Endothelial cell of umbilical vein (primary cell): ENCODE measurements around the gene ITGAE. TPM values are rescaled to one million over a fixed set of nuclear protein-coding genes. Genes with fewer than 3 reads are reported as not detected.

ENCODE experiments used
- BruUV-seq: library from RNA; stranded (reverse); fragments of 400-500 nt; replicated peaks from 2 replicates; lab custom pipeline; 2021; lab: Mats Ljungman, UMichigan
- CTCF ChIA-PET: fragments of 300-600, 350-600 bp; sonication (Branson Sonifier 250); formaldehyde crosslinking; loops from one replicate; lab custom pipeline; 2021; ENCODE audit warnings: antibody characterized with exemption, inconsistent platforms; lab: Charles Lee
- POLR2A ChIA-PET: fragments of 300-600, 350-600 bp; sonication (Branson Sonifier 250); formaldehyde crosslinking; loops from one replicate; lab custom pipeline; 2021; ENCODE audit warnings: antibody characterized with exemption, inconsistent platforms; lab: Charles Lee
- DNase-seq: peaks from one replicate; pipeline ENCODE4 v3.0.0-alpha.2; 2011; ENCODE audit warnings: low read depth, low spot score
- FAIRE-seq: peaks from 2 replicates; lab custom pipeline; 2011; peaks lifted over from hg19 to GRCh38; lab: Jason Lieb, UNC
- H2AFZ ChIP-seq: 2 replicates; pipeline ENCODE4 v1.6.0; 2012; ENCODE audit warnings: low read depth, low read length, control low read depth, inconsistent platforms
- H3K27ac ChIP-seq: 2 replicates; pipeline ENCODE4 v1.5.1; 2011; ENCODE audit warnings: low read depth, mild to moderate bottlenecking, control low read depth, low read length, moderate library complexity; ENCODE audit not compliant: insufficient read depth
- H3K27me3 ChIP-seq, 2 experiments: 2 replicates each; pipeline versions ENCODE4 v1.6.0 to v1.6.1; 2011; ENCODE audit warnings: low read length in 2 of 2, mixed read lengths in 1 of 2; ENCODE audit not compliant: control insufficient read depth in 2 of 2, insufficient read depth in 2 of 2
- H3K36me3 ChIP-seq, 2 experiments: 2 replicates in 1 of 2; 3 replicates in 1 of 2; pipeline ENCODE4 v1.5.1; 2011; ENCODE audit warnings: low read length in 2 of 2, mild to moderate bottlenecking in 1 of 2, moderate library complexity in 1 of 2; ENCODE audit not compliant: control insufficient read depth in 2 of 2, insufficient read depth in 2 of 2; ENCODE audit errors: extremely low read depth in 1 of 2
- H3K4me1 ChIP-seq: 3 replicates; pipeline ENCODE4 v1.5.1; 2011; ENCODE audit warnings: mild to moderate bottlenecking, low read length; ENCODE audit not compliant: control insufficient read depth, insufficient read depth; ENCODE audit errors: extremely low read depth
- H3K4me2 ChIP-seq: 2 replicates; pipeline ENCODE4 v1.6.1; 2011; ENCODE audit warnings: low read length, control low read depth, mixed read lengths; ENCODE audit not compliant: insufficient read depth
- H3K4me3 ChIP-seq, 3 experiments: fragments of 200-600 bp in 1 of 3; sonication (generic), shearing (Covaris generic) in 1 of 3; replicated peaks in 1 of 3; 2 replicates each; pipeline ENCODE4 v1.5.1; 2011 to 2016; ENCODE audit warnings: control low read depth in 3 of 3, low read length in 3 of 3, mild to moderate bottlenecking in 2 of 3, inconsistent platforms in 1 of 3, low read depth in 1 of 3, moderate library complexity in 1 of 3; ENCODE audit not compliant: insufficient read depth in 1 of 3
- H3K79me2 ChIP-seq: 2 replicates; pipeline ENCODE4 v1.6.0; 2012; ENCODE audit warnings: low read length, inconsistent platforms; ENCODE audit not compliant: control insufficient read depth, insufficient read depth
- H3K9ac ChIP-seq: replicated peaks from 2 replicates; pipeline ENCODE3; 2011; ENCODE audit warnings: low read length, control low read depth; ENCODE audit not compliant: insufficient read depth; ENCODE audit errors: extremely low read depth
- H3K9me1 ChIP-seq: replicated peaks from 3 replicates; pipeline ENCODE4 v1.6.0; 2011; ENCODE audit warnings: mild to moderate bottlenecking, low read length; ENCODE audit not compliant: control insufficient read depth, insufficient read depth; ENCODE audit errors: extremely low read depth
- H3K9me3 ChIP-seq: replicated peaks from 2 replicates; pipeline ENCODE4 v1.5.1; 2012; ENCODE audit warnings: low read length, inconsistent platforms; ENCODE audit not compliant: control insufficient read depth, insufficient read depth
- H4K20me1 ChIP-seq: replicated peaks from 2 replicates; pipeline ENCODE3; 2011; ENCODE audit warnings: mild to moderate bottlenecking, low read length; ENCODE audit not compliant: control insufficient read depth, insufficient read depth; ENCODE audit errors: extremely low read depth
- EZH2 ChIP-seq: IDR thresholded peaks from 2 replicates; pipeline ENCODE4 v1.6.1; 2012; ENCODE audit warnings: borderline replicate concordance, low read depth, mild to moderate bottlenecking, moderate library complexity, low read length, inconsistent platforms; ENCODE audit not compliant: severe bottlenecking
- FOS ChIP-seq: IDR thresholded peaks from 2 replicates; pipeline ENCODE4 v1.6.1; 2011; ENCODE audit warnings: mild to moderate bottlenecking, low read length, moderate library complexity, borderline replicate concordance; ENCODE audit not compliant: insufficient read depth
- GATA2 ChIP-seq: IDR thresholded peaks from 2 replicates; pipeline ENCODE4 v1.7.0; 2011; ENCODE audit warnings: low read depth, mild to moderate bottlenecking, moderate library complexity, mixed read lengths, low read length; ENCODE audit not compliant: insufficient read length, insufficient read depth
- JUN ChIP-seq: IDR thresholded peaks from 2 replicates; pipeline ENCODE4 v1.6.1; 2011; ENCODE audit warnings: borderline replicate concordance, low read depth; ENCODE audit not compliant: insufficient read length, insufficient read depth
- MYC ChIP-seq: IDR thresholded peaks from one replicate; pipeline ENCODE4 v1.6.1; 2011; ENCODE audit warnings: mild to moderate bottlenecking, low read depth, low read length
- POLR2A ChIP-seq: IDR thresholded peaks from 2 replicates; pipeline ENCODE4 v1.6.1; 2012; ENCODE audit warnings: low read depth, mild to moderate bottlenecking, control low read depth, low read length
- POLR2AphosphoS5 ChIP-seq: IDR thresholded peaks from 2 replicates; pipeline ENCODE4 v1.6.1; 2012; ENCODE audit warnings: low read depth, mild to moderate bottlenecking, control low read depth, low read length, moderate library complexity; ENCODE audit not compliant: insufficient read depth
- dilution Hi-C: fragments of 300-500 bp; cut with MboI; formaldehyde crosslinking; loops from one replicate; pipeline ENCODE4 v1.15.0; 2019; ENCODE audit warnings: low sequenced_read_pairs; ENCODE audit not compliant: extremely low pct_ligation_motif_present
- intact Hi-C: fragments of 100-400 bp; cut with micrococcal nuclease; formaldehyde crosslinking; loops from one replicate; pipeline ENCODE4 v1.10.0; 2022
- polyA plus RNA-seq, 4 experiments: library from polyadenylated mRNA; depleted of rRNA in 3 of 4; stranded (reverse) in 3 of 4; unstranded in 1 of 4; fragments of >200 nt; gene quantifications; 2 replicates each; pipeline versions ENCODE4 v1.2.1 to v1.2.3, GENCODE V29; 2011 to 2012; ENCODE audit warnings: missing spikeins in 1 of 4
- total RNA-seq: library from RNA; stranded (reverse); gene quantifications from 2 replicates; pipeline ENCODE4 v1.2.3, GENCODE V29; 2021
- TF ChIP-seq, protein P1 (sequence below), 2 donors: IDR thresholded peaks; 1 replicate in 1 of 2; 2 replicates in 1 of 2; pipeline ENCODE4 v1.5.1; 2011; ENCODE audit warnings: low read length in 2 of 2, mild to moderate bottlenecking in 2 of 2, moderate library complexity in 2 of 2, control low read depth in 1 of 2, inconsistent platforms in 1 of 2, low read depth in 1 of 2; ENCODE audit not compliant: insufficient read depth in 1 of 2; ENCODE audit errors: extremely low read depth in 1 of 2
- TF ChIP-seq, protein P2 (sequence below): IDR thresholded peaks from 2 replicates; pipeline ENCODE4 v1.6.1; 2011; ENCODE audit not compliant: insufficient read depth, insufficient read length

ITGAE gene
- total and polyA plus RNA-seq, 2 donors (not counting 3 experiments of a cell fraction or from before 2014, with no cell fraction given) = 29.6 to 71.6 TPM

DNA sequence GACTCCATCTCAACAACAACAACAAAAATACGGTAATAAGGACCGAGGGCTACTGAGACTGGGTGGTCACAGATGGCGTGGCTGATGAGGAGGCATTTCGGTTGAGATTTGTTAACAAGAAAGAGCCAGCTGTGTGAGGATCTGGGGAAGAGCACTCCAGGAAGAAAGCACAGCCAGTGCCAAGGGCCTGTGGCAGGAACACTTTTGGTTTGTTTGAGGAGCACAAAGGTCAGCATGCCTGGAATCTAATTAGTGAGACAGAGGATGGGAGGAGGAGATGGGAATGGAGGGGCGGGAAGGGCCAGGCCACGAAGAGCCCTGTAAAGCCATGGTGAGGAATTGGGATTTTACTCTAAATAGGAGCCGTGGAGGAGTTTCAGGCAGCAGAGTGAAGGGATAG, 52.4 kb downstream of the ITGAE start:
- H3K27me3 ChIP-seq = no peaks in the 10 kb centered on the region
- no peaks in the 10 kb centered on the region for H3K79me2 ChIP-seq
- H3K9me3 ChIP-seq = no peaks in the 10 kb centered on the region
- CTCF ChIA-PET = interaction anchor here (6.6 kb wide), 1 partner anchor 11 kb away, joined by 35 read pairs; no protein-coding TSS in a partner anchor
- H2AFZ ChIP-seq = no peak overlapping the region
- dilution Hi-C loops (no loop called here), intact Hi-C loops (no loop called here)
- no peaks in the 10 kb centered on the region for H3K9me1 ChIP-seq
- FAIRE-seq (no peak), DNase-seq (no peak)
- POLR2A ChIA-PET = no interaction called here
- H3K4me1 ChIP-seq = no peaks in the 10 kb centered on the region
- no peak for TF ChIP-seq GATA2
- TF ChIP-seq POLR2A = no peak
- TF ChIP-seq MYC = no peak
- no peak for TF ChIP-seq POLR2AphosphoS5
- TF ChIP-seq, protein P1, sequence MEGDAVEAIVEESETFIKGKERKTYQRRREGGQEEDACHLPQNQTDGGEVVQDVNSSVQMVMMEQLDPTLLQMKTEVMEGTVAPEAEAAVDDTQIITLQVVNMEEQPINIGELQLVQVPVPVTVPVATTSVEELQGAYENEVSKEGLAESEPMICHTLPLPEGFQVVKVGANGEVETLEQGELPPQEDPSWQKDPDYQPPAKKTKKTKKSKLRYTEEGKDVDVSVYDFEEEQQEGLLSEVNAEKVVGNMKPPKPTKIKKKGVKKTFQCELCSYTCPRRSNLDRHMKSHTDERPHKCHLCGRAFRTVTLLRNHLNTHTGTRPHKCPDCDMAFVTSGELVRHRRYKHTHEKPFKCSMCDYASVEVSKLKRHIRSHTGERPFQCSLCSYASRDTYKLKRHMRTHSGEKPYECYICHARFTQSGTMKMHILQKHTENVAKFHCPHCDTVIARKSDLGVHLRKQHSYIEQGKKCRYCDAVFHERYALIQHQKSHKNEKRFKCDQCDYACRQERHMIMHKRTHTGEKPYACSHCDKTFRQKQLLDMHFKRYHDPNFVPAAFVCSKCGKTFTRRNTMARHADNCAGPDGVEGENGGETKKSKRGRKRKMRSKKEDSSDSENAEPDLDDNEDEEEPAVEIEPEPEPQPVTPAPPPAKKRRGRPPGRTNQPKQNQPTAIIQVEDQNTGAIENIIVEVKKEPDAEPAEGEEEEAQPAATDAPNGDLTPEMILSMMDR (IDR thresholded peaks at IDR 0.05; ENCODE audit: extremely low read depth in 1 of 2, insufficient read depth in 1 of 2, low read depth in 1 of 2, low read length in 2 of 2) = no peak
- TF ChIP-seq EZH2 = no peak
- TF ChIP-seq, protein P2, sequence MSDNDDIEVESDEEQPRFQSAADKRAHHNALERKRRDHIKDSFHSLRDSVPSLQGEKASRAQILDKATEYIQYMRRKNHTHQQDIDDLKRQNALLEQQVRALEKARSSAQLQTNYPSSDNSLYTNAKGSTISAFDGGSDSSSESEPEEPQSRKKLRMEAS = no peak
- TF ChIP-seq FOS = no peak
- no peak for TF ChIP-seq JUN
- H3K36me3 ChIP-seq = no peaks in the 10 kb centered on the region
- H3K4me2 ChIP-seq = no peak overlapping the region
- no TSS peak for BruUV-seq
- H4K20me1 ChIP-seq = no peaks in the 10 kb centered on the region
- H3K27ac ChIP-seq = no peak overlapping the region
- H3K9ac ChIP-seq = no peak overlapping the region
- H3K4me3 ChIP-seq = no peak overlapping the region
